ENCODE measurements around the gene SEMA4A.
"Not testable (repeated sequence)": the region's sequence is repeated elsewhere in the genome, so short reads cannot be mapped to it uniquely, and the experiment has no call there.

SEMA4A gene

DNA sequence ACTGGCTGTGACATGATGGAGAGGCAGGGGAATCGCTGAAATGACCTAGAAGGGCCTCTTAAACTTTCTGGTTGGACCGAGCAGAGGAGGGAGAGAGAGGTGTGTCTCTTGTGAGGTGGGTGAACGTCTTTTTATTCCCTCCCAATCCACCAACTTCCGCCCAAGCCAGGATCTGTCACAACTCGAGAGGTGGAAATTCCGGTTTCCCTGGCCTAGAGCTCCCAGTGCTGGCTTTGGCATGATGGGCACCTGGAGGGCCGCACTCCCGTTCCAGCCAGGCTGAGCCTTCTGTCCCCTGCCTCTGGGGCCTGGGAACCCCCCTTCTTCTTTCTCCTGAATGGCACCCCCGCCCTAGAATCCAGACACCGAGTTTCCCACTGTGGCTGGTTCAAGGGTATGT lies at the start of gene SEMA4A:
Gene SEMA4A (plus strand): TSS at position 224 of the 400 bp plus-strand sequence. CDS start 994 bp downstream, outside the sequence.
- no peak for DNase-seq

DNA sequence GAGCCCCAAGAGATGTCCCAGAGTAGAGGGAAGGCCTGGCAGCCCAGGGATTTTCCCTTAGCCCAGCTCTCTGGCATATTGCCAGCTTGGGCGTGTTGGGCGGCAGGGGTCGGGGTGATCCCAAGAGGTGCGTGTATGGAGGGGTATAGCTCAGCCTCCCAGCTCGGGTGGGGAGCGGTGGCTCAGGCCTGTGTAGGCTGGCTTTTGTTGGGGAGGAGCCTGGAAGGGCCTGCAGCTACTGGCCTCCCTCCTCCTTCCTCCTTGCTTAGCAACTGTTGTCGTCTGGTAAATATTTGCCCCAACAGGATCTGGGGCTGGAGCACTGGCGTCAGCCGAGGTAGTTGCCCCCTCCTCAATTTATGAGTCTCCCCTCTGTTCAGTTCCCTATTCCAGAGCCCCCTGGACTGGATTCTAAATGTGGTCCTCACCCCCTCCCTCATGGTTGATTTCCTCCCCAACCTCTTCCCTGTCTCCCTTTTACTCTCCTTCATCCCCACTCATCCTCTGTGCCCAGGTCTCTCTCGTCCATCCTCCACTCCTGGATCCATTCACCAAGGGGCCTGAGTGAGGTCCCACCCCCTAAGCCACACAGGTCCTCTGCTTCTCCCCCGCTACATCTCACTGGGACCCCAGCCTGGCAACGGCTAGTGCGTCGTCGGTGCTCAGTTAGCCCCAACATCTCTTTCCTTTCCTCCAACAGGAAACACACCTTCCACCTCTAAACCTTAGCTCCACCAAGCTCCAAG lies 49.1 kb upstream of the SEMA4A start:
- peak; percentile 74 for DNase-seq

DNA sequence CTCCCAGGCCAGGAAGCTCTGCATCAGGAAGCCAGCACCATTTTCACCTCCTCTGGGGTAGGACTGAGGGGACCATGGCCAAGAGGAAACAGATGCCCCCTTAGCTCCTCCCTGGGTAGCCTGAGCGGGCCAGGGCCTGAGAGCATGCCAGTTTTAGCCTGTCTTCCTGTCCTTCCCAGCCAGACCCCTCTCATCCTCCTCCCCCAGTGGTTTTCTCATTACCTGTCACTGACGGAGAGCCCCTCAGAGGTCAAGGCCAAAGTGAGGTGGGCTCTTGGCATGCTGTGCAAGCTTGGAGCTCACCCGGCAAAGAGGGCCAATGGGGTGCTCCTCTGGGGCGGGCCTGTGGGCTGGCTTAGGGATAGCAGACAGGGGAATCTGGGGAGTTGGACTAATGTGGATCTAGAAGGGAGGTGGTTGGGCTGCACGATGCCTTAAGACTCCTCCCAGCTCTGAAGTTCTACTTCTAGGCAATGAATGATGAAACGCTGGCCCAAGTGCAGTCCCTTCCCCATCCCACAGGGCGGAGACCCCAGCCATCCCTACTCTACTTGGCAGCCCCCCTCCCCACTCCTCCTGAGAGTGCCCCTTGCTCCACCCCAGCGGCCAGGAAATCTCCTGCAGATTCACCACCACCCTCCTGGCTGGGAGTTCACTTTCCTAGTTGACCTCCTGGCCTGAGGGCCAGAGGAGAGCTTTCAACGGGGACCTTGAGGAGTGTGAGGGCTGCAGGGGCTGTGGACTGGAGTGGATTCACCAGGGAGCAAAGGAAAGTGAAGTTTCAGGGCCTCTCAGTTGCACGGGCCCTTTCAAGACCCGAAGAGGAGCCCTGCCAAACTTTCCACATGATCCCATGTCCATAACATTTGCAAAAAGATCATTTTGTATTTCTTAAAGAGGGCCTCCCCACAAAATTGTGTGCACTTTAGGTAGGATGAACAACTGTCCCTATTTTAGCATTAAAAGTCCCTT lies 48.2 kb upstream of the SEMA4A start:
- DNase-seq, result no peak

DNA sequence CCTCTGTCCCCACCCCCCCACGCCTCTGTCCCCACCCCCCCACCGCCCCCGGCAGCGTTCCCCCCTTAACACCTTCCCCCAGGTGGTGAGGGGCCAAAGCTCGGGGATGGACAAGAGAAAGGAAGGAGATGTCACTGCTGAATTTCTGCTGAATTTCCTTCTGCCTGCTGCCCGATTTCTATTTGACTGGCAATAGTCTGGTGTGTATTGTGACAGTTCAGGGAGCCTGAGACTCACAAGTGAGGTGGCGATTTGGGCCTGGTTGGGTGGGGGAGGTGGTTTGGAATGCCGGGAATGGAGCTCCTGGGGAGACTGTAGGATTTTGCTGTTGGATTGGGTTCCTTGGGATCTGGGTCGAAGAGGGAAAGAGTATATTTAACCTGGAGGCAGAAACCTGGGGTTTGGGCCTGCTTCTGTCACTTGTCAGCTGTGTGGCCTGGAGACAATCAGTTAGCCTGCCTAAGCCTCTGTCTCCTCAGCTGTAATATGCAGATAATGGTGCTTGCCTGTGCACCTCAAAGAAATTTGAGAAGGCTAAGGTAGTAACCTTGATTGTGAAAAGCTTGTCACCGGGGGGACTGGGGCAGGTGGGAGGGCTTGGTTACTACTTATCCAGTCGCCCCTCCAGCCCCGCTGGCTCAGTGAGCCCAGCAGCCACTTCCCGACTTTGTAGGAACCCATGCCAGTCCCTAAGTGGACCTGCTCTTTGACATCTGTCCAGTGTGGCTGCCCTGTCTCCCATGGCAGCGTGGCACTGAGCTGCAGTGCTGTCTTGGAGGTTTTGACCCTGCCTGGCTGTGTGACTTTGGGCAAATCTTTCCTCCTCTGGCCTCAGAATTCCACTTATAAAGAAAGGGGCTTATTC lies 46.5 kb upstream of the SEMA4A start:
- DNase-seq, result no peak

DNA sequence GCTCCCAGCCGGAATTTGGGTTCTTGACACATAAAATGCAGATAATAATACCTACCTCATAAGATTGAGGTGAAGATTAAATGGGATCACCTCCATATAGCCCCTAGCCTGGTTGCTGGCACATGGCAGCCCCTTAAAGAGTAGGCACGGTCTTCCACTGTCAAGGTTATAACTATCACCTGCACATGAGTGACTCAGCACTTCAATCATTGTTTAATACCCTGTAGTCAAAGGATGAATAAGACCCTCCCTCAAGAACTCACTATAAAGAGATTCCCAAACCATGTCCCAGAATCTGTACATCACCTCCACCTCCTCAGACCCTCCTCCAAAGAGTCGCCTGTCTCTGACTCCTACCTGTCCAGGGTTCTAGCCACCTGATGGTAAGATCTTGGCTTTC lies 45.3 kb upstream of the SEMA4A start:
- no peak for DNase-seq

DNA sequence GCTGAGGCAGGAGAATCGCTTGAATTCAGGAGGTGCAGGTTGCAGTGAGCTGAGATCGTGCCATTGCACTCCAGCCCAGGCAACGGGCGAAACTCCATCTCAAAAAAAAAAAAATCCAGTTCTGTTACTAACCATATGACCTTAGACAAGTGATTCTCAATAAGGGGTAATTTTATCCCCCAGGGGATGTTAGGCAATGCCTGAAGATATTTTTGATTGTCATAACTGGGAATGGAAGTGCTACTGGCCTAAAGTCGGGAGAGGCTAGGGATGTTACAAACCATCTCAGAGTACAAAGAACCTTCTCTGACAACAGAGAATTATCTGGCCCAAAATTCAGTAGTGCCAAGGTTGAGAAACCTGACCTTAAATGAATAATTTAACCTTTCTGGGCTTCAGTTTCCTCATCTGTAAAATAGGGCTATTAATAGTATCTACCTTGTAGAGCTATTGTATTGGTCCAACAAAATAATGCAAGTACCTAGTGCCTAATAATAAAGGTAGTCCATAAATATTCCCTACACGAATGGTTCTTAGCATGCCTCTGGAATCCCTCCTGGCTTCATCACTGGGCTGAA lies 44.6 kb upstream of the SEMA4A start:
- DNase-seq, result no peak

DNA sequence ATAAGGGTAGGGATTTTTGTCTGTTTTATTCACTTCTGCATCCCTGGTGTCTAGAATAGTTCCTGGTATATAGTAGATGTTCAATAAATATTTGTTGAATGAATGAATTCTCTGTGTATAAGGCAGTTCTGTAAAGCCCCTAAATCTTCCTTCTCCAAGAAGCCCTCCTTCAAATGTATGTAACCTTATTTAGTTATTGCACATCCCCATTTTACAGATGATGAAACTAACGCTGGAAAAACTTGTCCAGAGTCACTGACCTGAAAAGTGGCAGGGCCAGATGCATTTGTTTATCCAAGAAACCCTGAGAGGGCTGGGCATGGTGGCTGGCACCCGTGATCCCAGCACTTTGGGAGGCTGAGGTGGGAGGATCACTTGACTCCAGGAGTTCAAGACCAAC lies 43.1 kb upstream of the SEMA4A start:
- DNase-seq, result no peak

DNA sequence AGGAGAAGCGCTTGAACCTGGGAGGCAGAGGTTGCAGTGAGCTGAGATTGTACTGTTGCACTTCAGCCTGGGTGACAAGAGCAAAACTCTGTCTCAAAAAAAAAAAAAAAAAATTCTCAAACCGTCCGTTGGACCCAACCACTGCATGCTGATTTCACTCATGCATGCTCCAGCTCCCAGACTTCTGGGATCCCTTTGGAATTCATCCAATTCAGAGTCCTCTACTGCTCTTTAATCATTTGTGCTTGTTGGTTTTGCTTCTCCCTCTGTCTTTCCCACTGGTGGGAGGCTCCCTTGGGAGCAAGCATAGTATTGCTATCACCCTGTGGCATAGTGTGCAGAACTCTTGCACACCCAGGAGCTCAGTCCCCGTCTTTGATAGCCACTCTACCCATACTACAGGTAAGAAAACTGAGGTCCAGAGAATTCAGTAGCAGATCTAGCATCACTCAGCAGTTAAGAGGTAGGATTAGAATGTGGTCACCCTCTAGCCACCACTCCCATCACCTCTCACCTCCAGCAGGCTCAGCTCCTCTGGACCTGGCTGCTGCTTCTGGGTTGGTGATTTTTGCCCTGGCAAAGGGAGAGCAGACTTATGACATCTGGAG lies 41.9 kb upstream of the SEMA4A start:
- DNase-seq, result no peak

DNA sequence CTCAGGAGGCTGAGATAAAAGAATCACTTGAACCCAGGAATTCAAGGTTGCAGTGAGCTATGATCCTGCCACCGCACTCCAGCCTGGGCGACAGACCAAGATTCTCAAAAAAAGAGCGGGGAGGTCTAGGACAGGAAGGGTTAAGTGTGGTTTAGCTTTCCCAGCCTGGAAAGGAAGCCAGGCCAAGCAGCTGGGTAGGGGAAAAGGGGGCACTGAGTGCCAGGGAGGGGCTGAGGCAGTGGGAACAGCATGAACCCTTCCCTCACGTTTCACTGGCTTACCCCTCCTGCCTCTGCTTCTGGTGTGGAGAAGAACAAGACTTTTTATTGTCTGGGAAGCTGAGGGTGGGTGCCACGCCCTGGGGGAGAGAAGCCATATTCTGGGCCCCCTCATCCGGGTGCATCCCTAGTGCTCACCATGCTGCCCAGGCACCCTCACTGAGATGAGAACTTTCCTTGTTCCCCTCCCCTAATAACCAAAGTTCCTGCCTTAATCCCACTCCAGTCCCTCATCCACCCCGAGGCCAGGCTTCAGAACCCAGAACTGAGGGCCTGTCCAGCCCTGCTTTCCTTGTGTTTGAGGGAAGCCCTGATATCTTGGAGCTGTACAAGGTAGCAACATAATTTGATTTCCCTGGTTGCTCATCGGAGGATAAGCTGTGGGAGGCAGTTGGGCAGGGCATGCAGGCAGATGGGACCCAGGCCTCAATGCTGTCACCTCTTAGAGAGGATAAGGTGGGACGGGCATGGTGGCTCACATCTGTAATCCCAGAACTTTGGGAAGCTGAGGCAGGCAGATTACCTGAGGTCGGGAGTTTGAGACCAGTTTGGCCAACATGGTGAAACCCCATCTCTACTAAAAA lies 40.9 kb upstream of the SEMA4A start:
- DNase-seq, result no peak

DNA sequence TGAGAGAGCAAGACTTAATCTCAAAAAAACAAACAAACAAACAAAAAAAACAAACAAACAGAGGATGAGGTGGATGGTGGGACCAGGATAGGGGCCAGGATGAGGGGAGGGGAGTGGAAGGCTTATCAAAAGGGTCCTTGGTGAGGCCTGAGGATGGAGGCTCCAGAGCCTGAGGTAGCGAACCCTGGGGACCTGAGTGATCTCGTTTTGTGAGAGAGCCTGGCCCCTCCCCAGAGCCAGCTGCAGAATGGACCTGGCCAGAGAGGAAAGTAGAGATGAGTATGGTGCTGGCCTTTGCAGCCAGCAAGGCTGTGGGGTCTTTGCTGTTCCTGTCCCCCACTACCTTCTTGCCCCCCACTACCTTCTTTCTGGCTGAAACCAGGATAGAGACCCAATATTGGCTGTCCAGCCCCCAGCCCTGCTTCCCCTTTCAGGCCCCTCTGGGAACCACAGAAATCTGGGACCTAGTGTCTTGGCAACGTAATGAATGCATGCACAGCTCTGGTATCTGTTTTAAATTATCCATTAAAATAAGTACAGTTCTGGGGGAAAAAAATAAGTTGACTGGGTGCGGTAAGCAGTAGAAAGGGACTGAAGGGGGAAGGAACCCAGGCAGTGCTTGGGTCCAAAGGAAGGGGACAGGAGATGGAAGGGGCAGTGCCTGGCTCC lies 40.0 kb upstream of the SEMA4A start:
- no peak for DNase-seq

DNA sequence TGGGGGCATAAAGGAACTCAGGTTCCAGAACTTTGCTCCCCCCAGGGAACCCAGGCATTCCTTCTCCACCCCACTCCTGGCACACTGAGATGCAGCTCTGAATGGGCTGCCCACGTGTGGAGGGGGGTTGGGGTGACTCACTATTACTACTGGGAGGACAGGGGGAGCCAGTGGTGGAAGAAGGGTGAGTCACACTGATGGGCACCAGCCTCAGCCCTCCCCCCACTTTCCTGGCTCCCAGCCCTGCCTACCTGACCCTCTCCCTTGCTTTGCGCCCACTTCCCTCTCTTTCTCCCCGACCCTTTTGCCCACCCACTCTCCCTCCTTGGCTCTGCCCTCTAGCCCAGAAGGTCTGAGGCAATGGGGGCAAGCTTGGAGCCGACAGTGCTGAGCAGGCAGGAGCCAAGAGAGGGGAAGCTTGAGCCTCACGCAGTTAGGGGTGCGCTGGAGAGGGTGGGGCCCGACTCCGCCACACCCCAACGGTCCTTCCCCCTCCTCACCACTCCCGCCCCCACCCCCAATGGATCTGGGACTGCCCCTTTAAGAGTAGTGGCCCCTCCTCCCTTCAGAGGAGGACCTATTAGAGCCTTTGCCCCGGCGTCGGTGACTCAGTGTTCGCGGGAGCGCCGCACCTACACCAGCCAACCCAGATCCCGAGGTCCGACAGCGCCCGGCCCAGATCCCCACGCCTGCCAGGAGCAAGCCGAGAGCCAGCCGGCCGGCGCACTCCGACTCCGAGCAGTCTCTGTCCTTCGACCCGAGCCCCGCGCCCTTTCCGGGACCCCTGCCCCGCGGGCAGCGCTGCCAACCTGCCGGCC lies 39.1 kb upstream of the SEMA4A start, which contains the start of gene LMNA:
Gene LMNA (plus strand): TSS at position 611 of the 818 bp plus-strand sequence. CDS start 208 bp downstream, outside the sequence.
- peak; percentile 63 for DNase-seq

DNA sequence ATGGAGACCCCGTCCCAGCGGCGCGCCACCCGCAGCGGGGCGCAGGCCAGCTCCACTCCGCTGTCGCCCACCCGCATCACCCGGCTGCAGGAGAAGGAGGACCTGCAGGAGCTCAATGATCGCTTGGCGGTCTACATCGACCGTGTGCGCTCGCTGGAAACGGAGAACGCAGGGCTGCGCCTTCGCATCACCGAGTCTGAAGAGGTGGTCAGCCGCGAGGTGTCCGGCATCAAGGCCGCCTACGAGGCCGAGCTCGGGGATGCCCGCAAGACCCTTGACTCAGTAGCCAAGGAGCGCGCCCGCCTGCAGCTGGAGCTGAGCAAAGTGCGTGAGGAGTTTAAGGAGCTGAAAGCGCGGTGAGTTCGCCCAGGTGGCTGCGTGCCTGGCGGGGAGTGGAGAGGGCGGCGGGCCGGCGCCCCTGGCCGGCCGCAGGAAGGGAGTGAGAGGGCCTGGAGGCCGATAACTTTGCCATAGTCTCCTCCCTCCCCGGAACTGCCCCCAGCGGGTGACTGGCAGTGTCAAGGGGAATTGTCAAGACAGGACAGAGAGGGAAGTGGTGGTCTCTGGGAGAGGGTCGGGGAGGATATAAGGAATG lies 38.4 kb upstream of the SEMA4A start:
- DNase-seq, result peak; percentile 39

DNA sequence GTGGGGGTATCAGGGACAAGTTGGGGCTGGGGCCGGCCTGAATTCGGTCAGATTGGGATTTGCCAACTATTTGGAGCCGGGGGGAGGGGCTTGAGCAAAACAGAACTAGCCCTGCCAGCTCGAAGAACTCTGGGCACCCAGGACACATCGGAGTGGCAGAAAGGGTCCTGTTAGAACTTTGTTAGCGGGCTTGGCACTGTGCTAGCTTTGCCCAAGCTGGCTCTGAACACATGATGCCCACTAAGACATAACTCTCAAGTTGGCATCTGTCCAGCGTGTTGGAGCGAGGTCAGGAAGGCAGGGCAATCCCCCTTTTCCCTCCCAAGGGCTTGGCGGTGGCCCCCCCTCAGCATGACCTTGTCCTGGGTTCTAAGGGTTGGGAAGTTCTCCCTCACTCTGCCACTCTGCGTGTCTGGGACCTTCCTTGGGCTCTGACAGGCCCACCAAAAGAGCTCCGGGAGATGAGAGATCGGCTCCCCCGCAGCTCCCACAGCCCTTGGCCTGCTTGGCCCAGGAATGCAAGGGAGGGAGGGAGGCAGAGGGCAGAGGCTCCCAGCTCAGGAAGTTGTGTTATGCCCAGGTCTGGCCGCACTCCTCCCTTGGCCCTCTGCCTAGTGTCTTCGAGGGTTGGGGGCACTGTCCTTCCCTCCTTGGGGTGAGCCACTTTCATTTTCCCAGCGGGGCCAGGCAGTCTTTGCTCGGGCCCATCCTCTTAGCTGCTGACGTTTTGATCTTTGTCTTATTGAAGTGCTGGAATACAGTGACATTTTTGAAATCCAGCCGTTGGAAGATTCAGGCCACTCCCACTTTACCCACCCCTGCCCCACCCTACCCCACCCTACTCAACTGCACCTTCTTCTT lies 37.6 kb upstream of the SEMA4A start:
- DNase-seq, result peak; percentile 40

DNA sequence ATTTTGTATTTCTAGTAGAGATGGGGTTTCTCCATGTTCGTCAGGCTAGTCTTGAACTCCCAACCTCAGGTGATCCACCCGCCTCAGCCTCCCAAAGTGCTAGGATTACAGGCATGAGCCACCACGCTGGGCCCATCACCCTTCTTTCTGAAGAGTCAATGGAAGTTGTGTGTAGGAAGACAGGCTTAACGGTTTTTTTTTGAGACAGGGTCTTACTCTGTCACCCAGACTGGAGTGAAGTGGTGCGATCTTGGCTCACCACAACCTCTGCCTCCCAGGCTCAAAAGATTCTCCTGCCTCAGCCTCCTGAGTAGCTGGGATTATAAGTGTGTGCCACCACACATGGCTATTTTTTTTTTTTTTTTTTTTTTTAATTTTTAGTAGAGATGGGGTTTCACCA lies 36.7 kb upstream of the SEMA4A start:
- DNase-seq, result not testable (repeated sequence)

DNA sequence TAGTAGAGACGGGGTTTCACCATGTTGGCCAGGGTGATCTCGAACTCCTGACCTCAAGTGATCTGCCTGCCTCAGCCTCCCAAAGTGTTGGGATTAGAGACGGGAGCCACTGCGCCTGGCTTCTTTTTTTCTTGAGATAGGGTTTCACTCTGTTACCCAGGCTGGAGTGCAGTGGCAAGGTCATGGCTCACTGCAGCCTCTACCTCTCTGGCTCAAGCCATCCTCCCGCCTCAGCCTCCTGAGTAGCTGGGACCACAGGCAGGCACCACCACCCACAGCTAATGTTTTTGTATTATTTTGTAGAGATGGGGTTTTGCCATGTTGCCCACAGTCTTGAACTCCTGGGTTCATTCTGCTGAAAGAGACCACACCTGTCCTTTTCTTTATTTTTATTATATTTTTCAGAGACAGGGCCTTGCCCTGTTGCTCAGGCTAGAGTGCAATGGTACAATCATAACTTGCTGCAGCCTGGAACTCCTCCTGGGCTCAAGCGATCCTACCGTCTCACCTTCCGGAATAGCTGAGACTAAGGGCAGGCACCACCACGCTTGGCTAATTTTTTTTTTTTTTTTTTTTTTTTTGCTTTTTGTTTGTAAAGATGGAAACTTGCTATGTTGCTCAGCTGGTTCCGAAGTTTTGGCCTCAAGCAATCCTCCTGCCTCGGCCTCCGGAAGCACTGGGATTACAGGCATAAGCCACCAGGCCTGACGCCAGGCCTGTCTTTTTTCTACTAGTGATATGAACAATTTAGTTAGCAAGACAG lies 35.8 kb upstream of the SEMA4A start:
- no peak for DNase-seq

DNA sequence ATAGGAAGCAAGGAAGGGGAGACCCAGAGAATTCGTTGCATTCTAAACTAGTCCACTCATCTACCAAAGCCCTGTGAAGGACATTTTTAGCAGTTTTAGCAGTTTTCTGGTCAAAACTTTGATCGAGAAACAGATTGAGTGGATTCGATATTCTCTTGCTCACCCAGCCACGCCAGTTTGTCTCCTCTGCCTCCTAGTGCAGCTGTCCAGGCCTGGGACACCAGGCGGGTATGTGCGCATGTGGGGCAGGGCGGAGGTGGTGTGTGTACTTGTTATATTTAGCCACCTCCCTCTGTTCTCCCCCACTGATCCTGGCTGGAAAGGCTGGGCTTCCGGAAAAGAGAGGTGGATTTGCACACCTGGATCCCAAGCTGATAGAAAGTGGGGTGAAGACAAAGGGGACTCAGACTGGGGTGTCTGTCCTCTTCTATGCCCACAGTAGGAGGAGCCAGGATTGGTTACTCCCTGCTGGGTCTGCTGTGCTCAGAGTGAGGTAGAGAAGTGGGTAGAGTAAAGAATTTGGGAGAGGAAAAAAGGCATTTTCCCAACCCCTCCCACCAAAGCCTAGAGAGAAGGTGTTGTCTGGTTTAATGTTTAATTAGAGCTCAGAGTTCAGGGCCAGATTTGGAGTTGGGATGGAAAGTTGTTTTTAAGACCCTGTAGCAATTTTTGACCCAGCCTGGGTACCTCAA lies 35.1 kb upstream of the SEMA4A start:
- no peak for DNase-seq

Measured in DMS79 treated with DMSO at 0.1 percent for 48 hours (cell line).